ENCODE measurements around the gene SATB2.

GRCh38 chr2:199461711-199462346 lies 4.1 kb upstream of the SATB2 start:
- no peak for TF ChIP-seq CTCF (IDR thresholded peaks at IDR 0.05; ENCODE audit: poor library complexity, severe bottlenecking)
- TF ChIP-seq TAF1 (IDR thresholded peaks at IDR 0.05; ENCODE audit: low read depth): no peak
